D721Med (cell line): ENCODE measurements around the gene CSRNP3.

Source experiments
- DNase-seq: peaks from one replicate; pipeline ENCODE4 v3.0.0; 2011; ENCODE audit warnings: low spot score; ENCODE audit not compliant: insufficient read length
- FAIRE-seq: peaks from 2 replicates; lab custom pipeline; 2011; peaks lifted over from hg19 to GRCh38; lab: Jason Lieb, UNC
- CTCF ChIP-seq: IDR thresholded peaks from 2 replicates; pipeline ENCODE4 v1.5.1; 2012; ENCODE audit warnings: mild to moderate bottlenecking, control low read depth; ENCODE audit not compliant: insufficient read depth; ENCODE audit errors: missing control alignments

The CSRNP3 gene

GRCh38 chr2:165535471-165535870 lies 66.0 kb downstream of the CSRNP3 start:
- DNase-seq: no peak
- no peak for TF ChIP-seq CTCF
- FAIRE-seq: no peak

GRCh38 chr2:165536851-165537499 lies 67.5 kb downstream of the CSRNP3 start:
- FAIRE-seq (no peak), DNase-seq (no peak)
- no peak for TF ChIP-seq CTCF

- FAIRE-seq (no peak), DNase-seq (no peak)
- no peak for TF ChIP-seq CTCF
Observed at GRCh38 chr2:165539985-165540384, 70.5 kb downstream of the CSRNP3 start.

- DNase-seq (no peak), FAIRE-seq (no peak)
- TF ChIP-seq CTCF: no peak
Observed at GRCh38 chr2:165544897-165545296, 75.4 kb downstream of the CSRNP3 start.

GRCh38 chr2:165547900-165548299 lies 78.4 kb downstream of the CSRNP3 start:
- FAIRE-seq (peak; percentile 60), DNase-seq (no peak)
- TF ChIP-seq CTCF: no peak

GRCh38 chr2:165549619-165550018 lies 80.1 kb downstream of the CSRNP3 start:
- FAIRE-seq: no peak
- DNase-seq: no peak
- no peak for TF ChIP-seq CTCF

GRCh38 chr2:165558832-165559231 lies 89.3 kb downstream of the CSRNP3 start:
- no peak for TF ChIP-seq CTCF
- peak; percentile 29 for FAIRE-seq
- no peak for DNase-seq
